ENCODE measurements around the gene WDR35.
A peak's percentile ranks its signal among the peaks of the same experiment; 100 is the strongest.

WDR35 gene

GRCh38 chr2:19989667-19990415, at the start of gene WDR35:
Gene WDR35, minus strand, starts transcription at chr2:19990105. Its CDS starts 90 bp downstream, at chr2:19990015.
- peak; percentile 89 to 95 for DNase-seq (ENCODE audit: low read depth in 2 of 2)

- no peak for DNase-seq (ENCODE audit: low read depth in 2 of 2)
Observed at GRCh38 chr2:20037660-20038059, 47.8 kb upstream of the WDR35 start.

GRCh38 chr2:20035955-20036666, 46.2 kb upstream of the WDR35 start:
- DNase-seq (ENCODE audit: low read depth in 2 of 2), result no peak

- no peak for DNase-seq (ENCODE audit: low read depth in 2 of 2)
Observed at GRCh38 chr2:20034821-20035220, 44.9 kb upstream of the WDR35 start.

GRCh38 chr2:20034218-20034617, 44.3 kb upstream of the WDR35 start:
- DNase-seq (ENCODE audit: low read depth in 2 of 2), result no peak

GRCh38 chr2:20033322-20033721, 43.4 kb upstream of the WDR35 start:
- no peak for DNase-seq (ENCODE audit: low read depth in 2 of 2)

GRCh38 chr2:20030224-20030623, 40.3 kb upstream of the WDR35 start:
- no peak for DNase-seq (ENCODE audit: low read depth in 2 of 2)

GRCh38 chr2:20027705-20028434, 38.0 kb upstream of the WDR35 start:
- no peak for DNase-seq (ENCODE audit: low read depth in 2 of 2)

GRCh38 chr2:20027260-20027677, 37.4 kb upstream of the WDR35 start:
- no peak for DNase-seq (ENCODE audit: low read depth in 2 of 2)

GRCh38 chr2:20025065-20025786, 35.3 kb upstream of the WDR35 start:
- no peak for DNase-seq (ENCODE audit: low read depth in 2 of 2)

- no peak for DNase-seq (ENCODE audit: low read depth in 2 of 2)
Observed at GRCh38 chr2:20023688-20024087, 33.8 kb upstream of the WDR35 start.

GRCh38 chr2:20021405-20022009, 31.6 kb upstream of the WDR35 start:
- no peak for DNase-seq (ENCODE audit: low read depth in 2 of 2)

GRCh38 chr2:20019747-20020146, 29.8 kb upstream of the WDR35 start:
- no peak for DNase-seq (ENCODE audit: low read depth in 2 of 2)

- DNase-seq (ENCODE audit: low read depth in 2 of 2), result no peak
Observed at GRCh38 chr2:20018601-20019152, 28.8 kb upstream of the WDR35 start.

- no peak for DNase-seq (ENCODE audit: low read depth in 2 of 2)
Observed at GRCh38 chr2:20016346-20016745, 26.4 kb upstream of the WDR35 start.

GRCh38 chr2:20015482-20016083, 25.7 kb upstream of the WDR35 start:
- no peak for DNase-seq (ENCODE audit: low read depth in 2 of 2)

GRCh38 chr2:20013126-20013849, 23.4 kb upstream of the WDR35 start:
- DNase-seq (ENCODE audit: low read depth in 2 of 2), result no peak

GRCh38 chr2:20012282-20013125, 22.6 kb upstream of the WDR35 start, which contains the start of gene MATN3:
Gene MATN3, minus strand, starts transcription at chr2:20012668. Its CDS starts 37 bp downstream, at chr2:20012631.
- no peak for DNase-seq (ENCODE audit: low read depth in 2 of 2)

- DNase-seq (ENCODE audit: low read depth in 2 of 2), result no peak
Observed at GRCh38 chr2:20012032-20012281, 22.1 kb upstream of the WDR35 start.

All from stimulated activated CD4-positive, alpha-beta T cell treated with anti-CD3 and anti-CD28 coated beads, Interleukin-4, amount 100 ng/mL, for 48 hours (primary cell).